Astrocyte (in vitro differentiated cells and primary cell): ENCODE results near the gene SLC16A10. TPM values are rescaled to one million over a fixed set of nuclear protein-coding genes. Genes with fewer than 3 reads are reported as not detected.
A peak's percentile ranks its signal among the peaks of the same experiment; 100 is the strongest.

ENCODE experiments used
- DNase-seq: peaks from one replicate; pipeline ENCODE4 v3.0.0-alpha.2; 2010; ENCODE audit warnings: low read depth
- FAIRE-seq: peaks from 2 replicates; lab custom pipeline; 2011; peaks lifted over from hg19 to GRCh38; lab: Jason Lieb, UNC
- H2AFZ ChIP-seq: 2 replicates; pipeline ENCODE4 v1.6.0; 2012; ENCODE audit warnings: low read depth, low read length, inconsistent platforms
- H3K27ac ChIP-seq: 2 replicates; pipeline ENCODE4 v1.5.1; 2011; ENCODE audit warnings: low read depth, low read length, inconsistent platforms
- H3K27me3 ChIP-seq: 2 replicates; pipeline ENCODE4 v1.6.0; 2011; ENCODE audit warnings: low read length, inconsistent platforms; ENCODE audit not compliant: insufficient read depth
- H3K36me3 ChIP-seq: 2 replicates; pipeline ENCODE4 v1.5.1; 2011; ENCODE audit warnings: low read length, inconsistent platforms; ENCODE audit not compliant: insufficient read depth
- H3K4me1 ChIP-seq: 2 replicates; pipeline ENCODE4 v1.5.1; 2011; ENCODE audit warnings: low read length, inconsistent platforms; ENCODE audit not compliant: insufficient read depth
- H3K4me2 ChIP-seq: 2 replicates; pipeline ENCODE4 v1.6.0; 2012; ENCODE audit warnings: low read length, inconsistent platforms
- H3K4me3 ChIP-seq: 2 replicates; pipeline ENCODE4 v1.5.1; 2011; ENCODE audit warnings: low read depth, mild to moderate bottlenecking, low read length, inconsistent platforms; ENCODE audit not compliant: insufficient read depth
- H3K79me2 ChIP-seq: 2 replicates; pipeline ENCODE4 v1.6.0; 2012; ENCODE audit warnings: mild to moderate bottlenecking, low read length, inconsistent platforms; ENCODE audit not compliant: insufficient read depth
- H3K9ac ChIP-seq: 2 replicates; pipeline ENCODE4 v1.6.0; 2012; ENCODE audit warnings: mild to moderate bottlenecking, low read length, inconsistent platforms
- H3K9me3 ChIP-seq: 2 replicates; pipeline ENCODE4 v1.5.1; 2012; ENCODE audit warnings: low read depth, mild to moderate bottlenecking, low read length, inconsistent platforms; ENCODE audit not compliant: insufficient read depth
- H4K20me1 ChIP-seq: 2 replicates; pipeline ENCODE4 v1.6.0; 2012; ENCODE audit warnings: low read length, inconsistent platforms; ENCODE audit not compliant: insufficient read depth
- H3K27ac Mint-ChIP-seq: one replicate; pipeline ENCODE4 v1.8.0; 2021; ENCODE audit warnings: mild to moderate bottlenecking, mixed read lengths; ENCODE audit not compliant: unreplicated experiment
- H3K27me3 Mint-ChIP-seq: one replicate; pipeline ENCODE4 v1.8.0; 2021; ENCODE audit warnings: low read depth, mixed read lengths; ENCODE audit not compliant: unreplicated experiment
- H3K36me3 Mint-ChIP-seq: one replicate; pipeline ENCODE4 v1.8.0; 2021; ENCODE audit warnings: low read depth, mixed read lengths; ENCODE audit not compliant: unreplicated experiment
- H3K4me1 Mint-ChIP-seq: one replicate; pipeline ENCODE4 v1.8.0; 2021; ENCODE audit warnings: low read depth, mixed read lengths; ENCODE audit not compliant: unreplicated experiment
- H3K4me3 Mint-ChIP-seq: one replicate; pipeline ENCODE4 v1.8.0; 2021; ENCODE audit warnings: mild to moderate bottlenecking, moderate library complexity, mixed read lengths; ENCODE audit not compliant: unreplicated experiment
- H3K9me3 Mint-ChIP-seq: one replicate; pipeline ENCODE4 v1.8.0; 2021; ENCODE audit warnings: mild to moderate bottlenecking, mixed read lengths; ENCODE audit not compliant: unreplicated experiment
- CTCF ChIP-seq: IDR thresholded peaks from 2 replicates; pipeline ENCODE4 v1.5.1; 2011; ENCODE audit warnings: low read depth, mild to moderate bottlenecking, inconsistent platforms, low read length, moderate library complexity; ENCODE audit not compliant: insufficient read depth
- EZH2 ChIP-seq: IDR thresholded peaks from 2 replicates; pipeline ENCODE4 v1.6.1; 2012; ENCODE audit warnings: mild to moderate bottlenecking, low read length, inconsistent platforms; ENCODE audit not compliant: insufficient read depth
- total RNA-seq: library from RNA; stranded (reverse); gene quantifications from 2 replicates; pipeline ENCODE4 v1.2.1, GENCODE V29; 2021

SLC16A10 gene
- total RNA-seq, 1 donor from 2014 or later: 0.18 TPM

GRCh38 chr6:111230351-111231089 lies 143.2 kb downstream of the SLC16A10 start:
- H3K4me1 ChIP-seq: peaks cover 12% of the 10 kb centered on the region
- no peak for TF ChIP-seq CTCF
- no peak for TF ChIP-seq EZH2
- Mint-ChIP-seq H3K4me3 (no peak overlapping the region), H3K27ac (no peak overlapping the region), H3K27me3 (no peaks in the 10 kb centered on the region), H3K36me3 (no peaks in the 10 kb centered on the region), H3K4me1 (peaks cover 9% of the 10 kb centered on the region), H3K9me3 (no peaks in the 10 kb centered on the region)
- H2AFZ ChIP-seq: no peak overlapping the region
- no peaks in the 10 kb centered on the region for H3K27me3 ChIP-seq
- no peaks in the 10 kb centered on the region for H3K79me2 ChIP-seq
- no peaks in the 10 kb centered on the region for H4K20me1 ChIP-seq
- no peaks in the 10 kb centered on the region for H3K9me3 ChIP-seq
- DNase-seq (peak; percentile 85), FAIRE-seq (peak; percentile 79)
- peak overlapping the region; percentile 25 for H3K9ac ChIP-seq
- no peak overlapping the region for H3K4me3 ChIP-seq
- H3K36me3 ChIP-seq: no peaks in the 10 kb centered on the region
- no peak overlapping the region for H3K4me2 ChIP-seq
- peak overlapping the region; percentile 37 for H3K27ac ChIP-seq

DNA sequence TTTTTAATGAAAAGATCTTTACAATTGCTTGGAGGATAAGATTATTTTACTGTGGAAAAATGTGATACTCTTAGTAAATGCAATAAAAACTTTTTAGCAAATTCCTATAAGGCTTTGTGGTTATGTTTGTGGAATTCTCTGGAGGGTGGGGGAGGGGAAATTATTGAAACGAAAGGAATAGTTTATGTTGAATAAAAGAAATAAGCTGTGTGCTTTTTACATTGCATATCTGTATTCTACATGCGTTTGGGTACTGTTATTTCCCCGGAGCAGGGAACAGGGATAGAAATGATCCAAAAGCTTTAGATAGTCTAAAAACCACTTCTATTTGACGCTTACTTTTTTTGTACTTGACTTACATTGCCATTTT lies 143.8 kb downstream of the SLC16A10 start:
- Histone ChIP-seq H3K4me2 (no peak overlapping the region), H3K36me3 (no peaks in the 10 kb centered on the region), H3K9me3 (no peaks in the 10 kb centered on the region), H3K4me3 (no peak overlapping the region), H3K9ac (no peak overlapping the region), H4K20me1 (no peaks in the 10 kb centered on the region), H3K79me2 (no peaks in the 10 kb centered on the region), H3K4me1 (peaks cover 12% of the 10 kb centered on the region), H3K27ac (no peak overlapping the region), H2AFZ (no peak overlapping the region), H3K27me3 (no peaks in the 10 kb centered on the region)
- FAIRE-seq (peak; percentile 43), DNase-seq (no peak)
- no peak for TF ChIP-seq CTCF
- TF ChIP-seq EZH2: no peak
- Mint-ChIP-seq H3K27ac (no peak overlapping the region), H3K4me1 (peaks cover 9% of the 10 kb centered on the region), H3K36me3 (no peaks in the 10 kb centered on the region), H3K4me3 (no peak overlapping the region), H3K9me3 (no peaks in the 10 kb centered on the region), H3K27me3 (no peaks in the 10 kb centered on the region)

- Mint-ChIP-seq H3K27ac (no peak overlapping the region), H3K9me3 (no peaks in the 10 kb centered on the region), H3K4me1 (peaks cover 15% of the 10 kb centered on the region), H3K36me3 (no peaks in the 10 kb centered on the region), H3K4me3 (no peak overlapping the region), H3K27me3 (no peaks in the 10 kb centered on the region)
- FAIRE-seq (no peak), DNase-seq (no peak)
- Histone ChIP-seq H3K4me2 (peak overlapping the region; percentile 9), H3K36me3 (no peaks in the 10 kb centered on the region), H3K27me3 (no peaks in the 10 kb centered on the region), H3K9ac (no peak overlapping the region), H2AFZ (no peak overlapping the region), H4K20me1 (no peaks in the 10 kb centered on the region), H3K4me3 (no peak overlapping the region), H3K79me2 (no peaks in the 10 kb centered on the region), H3K4me1 (peaks cover 17% of the 10 kb centered on the region), H3K9me3 (no peaks in the 10 kb centered on the region), H3K27ac (no peak overlapping the region)
- TF ChIP-seq EZH2: no peak
- no peak for TF ChIP-seq CTCF
These were observed 150.5 kb downstream of the SLC16A10 start for GRCh38 chr6:111237852-111238251.
